Neural crest cell (in vitro differentiated cells): ENCODE results near the gene UNC93A. TPM values are rescaled to one million over a fixed set of nuclear protein-coding genes. Genes with fewer than 3 reads are reported as not detected.
"Not testable (repeated sequence)": the region's sequence is repeated elsewhere in the genome, so short reads cannot be mapped to it uniquely, and the experiment has no call there.

ENCODE experiments used
- DNase-seq: peaks from one replicate; pipeline ENCODE4 v3.0.0; 2021; ENCODE audit warnings: low read depth, mixed read lengths, low spot score
- H3K27ac Mint-ChIP-seq: one replicate; pipeline ENCODE4 v1.8.0; 2021; ENCODE audit warnings: mild to moderate bottlenecking, mixed read lengths; ENCODE audit not compliant: unreplicated experiment
- H3K27me3 Mint-ChIP-seq: 2 replicates; pipeline ENCODE4 v1.8.0; 2021; ENCODE audit warnings: low read depth, mild to moderate bottlenecking, mixed read lengths
- H3K36me3 Mint-ChIP-seq: 2 replicates; pipeline ENCODE4 v1.8.0; 2021; ENCODE audit warnings: low read depth, mild to moderate bottlenecking, mixed read lengths
- H3K4me1 Mint-ChIP-seq: 2 replicates; pipeline ENCODE4 v1.8.0; 2021; ENCODE audit warnings: mixed read lengths
- H3K4me3 Mint-ChIP-seq: one replicate; pipeline ENCODE4 v1.8.0; 2021; ENCODE audit warnings: mild to moderate bottlenecking, mixed read lengths
- H3K9me3 Mint-ChIP-seq: 2 replicates; pipeline ENCODE4 v1.8.0; 2021; ENCODE audit warnings: mixed read lengths
- CTCF ChIP-seq: fragments of 200-600 bp; sonication (generic); conservative IDR thresholded peaks from 2 replicates; pipeline ENCODE4 v1.5.0; 2021; ENCODE audit warnings: antibody characterized with exemption, mild to moderate bottlenecking
- total RNA-seq: library from RNA; stranded (reverse); gene quantifications from 2 replicates; pipeline ENCODE4 v1.2.1, GENCODE V29; 2021

UNC93A gene
- total RNA-seq, 1 donor from 2014 or later, result not detected

GRCh38 chr6:167266830-167267555, 24.1 kb upstream of the UNC93A start:
- no peak for TF ChIP-seq CTCF
- no peak for DNase-seq
- H3K27me3 Mint-ChIP-seq, result peaks cover 2% of the 10 kb centered on the region
- H3K4me1 Mint-ChIP-seq, result peaks cover 36% of the 10 kb centered on the region
- H3K9me3 Mint-ChIP-seq, result no peaks in the 10 kb centered on the region
- peak overlapping the region; percentile 95 for H3K27ac Mint-ChIP-seq
- H3K4me3 Mint-ChIP-seq, result no peak overlapping the region
- H3K36me3 Mint-ChIP-seq, result no peaks in the 10 kb centered on the region

GRCh38 chr6:167267556-167267898, 23.6 kb upstream of the UNC93A start:
- H3K9me3 Mint-ChIP-seq, H3K36me3 Mint-ChIP-seq, H3K27me3 Mint-ChIP-seq, DNase-seq, H3K27ac Mint-ChIP-seq: not testable (repeated sequence)
- peaks cover 36% of the 10 kb centered on the region for H3K4me1 Mint-ChIP-seq
- H3K4me3 Mint-ChIP-seq, result peak overlapping the region; percentile 20

- DNase-seq, result no peak
- H3K4me3 Mint-ChIP-seq, result peak overlapping the region; percentile 20
- peaks cover 36% of the 10 kb centered on the region for H3K4me1 Mint-ChIP-seq
- peak overlapping the region; percentile 82 for H3K27ac Mint-ChIP-seq
- TF ChIP-seq CTCF, result no peak
- no peaks in the 10 kb centered on the region for H3K36me3 Mint-ChIP-seq
- H3K9me3 Mint-ChIP-seq, result no peaks in the 10 kb centered on the region
- H3K27me3 Mint-ChIP-seq, result no peaks in the 10 kb centered on the region
Observed at GRCh38 chr6:167267921-167268401, 23.2 kb upstream of the UNC93A start.

GRCh38 chr6:167268683-167269280, 22.3 kb upstream of the UNC93A start:
- no peak overlapping the region for H3K27ac Mint-ChIP-seq
- H3K4me1 Mint-ChIP-seq, result peaks cover 36% of the 10 kb centered on the region

GRCh38 chr6:167270499-167271311, 20.4 kb upstream of the UNC93A start:
- Mint-ChIP-seq H3K4me3 (no peak overlapping the region), H3K9me3 (no peaks in the 10 kb centered on the region), H3K27me3 (no peaks in the 10 kb centered on the region), H3K4me1 (peaks cover 30% of the 10 kb centered on the region), H3K27ac (no peak overlapping the region), H3K36me3 (no peaks in the 10 kb centered on the region)
- TF ChIP-seq CTCF, result no peak
- no peak for DNase-seq

More at GRCh38 chr6:167268683-167269280, 22.3 kb upstream of the UNC93A start:
- H3K9me3 Mint-ChIP-seq, result no peaks in the 10 kb centered on the region
- DNase-seq, result no peak
- TF ChIP-seq CTCF, result no peak
- H3K4me3 Mint-ChIP-seq, result no peak overlapping the region
- no peaks in the 10 kb centered on the region for H3K27me3 Mint-ChIP-seq
- no peaks in the 10 kb centered on the region for H3K36me3 Mint-ChIP-seq
